Measurements from ENCODE around the gene CHRNA5. TPM values are rescaled to one million over a fixed set of nuclear protein-coding genes. Genes with fewer than 3 reads are reported as not detected.

CHRNA5 gene
- total RNA-seq, 1 donor from 2014 or later, result 13.7 TPM

DNA sequence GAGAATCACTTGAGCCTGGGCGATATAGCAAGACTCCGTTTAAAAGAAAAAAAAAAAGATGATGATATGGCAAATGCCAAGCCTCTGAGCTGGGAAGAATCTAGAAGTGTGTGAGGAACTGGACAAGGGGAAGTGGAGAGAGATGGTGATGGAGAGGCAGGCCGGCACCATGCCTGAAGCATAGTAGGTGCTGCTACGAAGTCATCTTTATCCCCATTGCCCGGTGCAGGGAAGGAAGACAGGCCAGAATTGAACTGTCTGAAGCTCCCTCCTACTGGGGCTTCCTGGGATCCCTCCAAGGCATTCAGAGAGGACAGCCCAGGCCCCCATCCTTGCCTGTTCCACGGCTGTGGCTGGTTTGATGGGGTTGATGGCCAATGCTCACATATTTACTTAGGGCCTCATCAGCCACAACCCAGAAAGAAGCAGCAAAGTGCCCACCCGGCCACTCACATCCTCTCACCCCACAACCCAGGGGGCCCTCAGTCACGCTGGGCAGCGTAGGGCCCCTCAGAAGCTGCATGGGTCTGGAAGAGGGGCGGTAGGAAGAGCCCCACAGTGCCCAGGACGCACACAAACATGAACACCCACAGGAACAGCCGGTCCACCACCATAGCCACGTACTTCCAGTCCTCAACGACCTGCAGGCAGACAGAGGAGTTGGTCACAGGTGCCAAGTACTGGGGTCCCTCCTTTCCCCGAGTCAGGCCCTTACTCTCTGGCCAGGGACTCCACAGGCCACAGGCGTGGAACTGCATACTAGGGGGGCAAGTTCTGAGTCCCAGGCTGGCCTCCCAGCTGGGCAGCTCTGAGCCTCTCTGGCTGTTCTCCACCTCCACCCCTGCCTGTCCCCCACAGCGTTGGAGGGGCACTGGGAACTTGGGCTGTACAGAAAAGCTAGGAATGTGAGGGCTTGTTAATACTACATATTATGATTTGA lies 59.6 kb downstream of the CHRNA5 start:
- DNase-seq (ENCODE audit: low read depth), result no peak
- Histone ChIP-seq H3K27me3 (ENCODE audit: control insufficient read depth, insufficient read depth, low read length) (peaks cover 45% of the 10 kb centered on the region), H3K4me3 (ENCODE audit: low read depth, low read length) (no peak overlapping the region), H3K36me3 (ENCODE audit: control insufficient read depth, insufficient read depth, low read length) (no peaks in the 10 kb centered on the region)
- TF ChIP-seq, protein P1, sequence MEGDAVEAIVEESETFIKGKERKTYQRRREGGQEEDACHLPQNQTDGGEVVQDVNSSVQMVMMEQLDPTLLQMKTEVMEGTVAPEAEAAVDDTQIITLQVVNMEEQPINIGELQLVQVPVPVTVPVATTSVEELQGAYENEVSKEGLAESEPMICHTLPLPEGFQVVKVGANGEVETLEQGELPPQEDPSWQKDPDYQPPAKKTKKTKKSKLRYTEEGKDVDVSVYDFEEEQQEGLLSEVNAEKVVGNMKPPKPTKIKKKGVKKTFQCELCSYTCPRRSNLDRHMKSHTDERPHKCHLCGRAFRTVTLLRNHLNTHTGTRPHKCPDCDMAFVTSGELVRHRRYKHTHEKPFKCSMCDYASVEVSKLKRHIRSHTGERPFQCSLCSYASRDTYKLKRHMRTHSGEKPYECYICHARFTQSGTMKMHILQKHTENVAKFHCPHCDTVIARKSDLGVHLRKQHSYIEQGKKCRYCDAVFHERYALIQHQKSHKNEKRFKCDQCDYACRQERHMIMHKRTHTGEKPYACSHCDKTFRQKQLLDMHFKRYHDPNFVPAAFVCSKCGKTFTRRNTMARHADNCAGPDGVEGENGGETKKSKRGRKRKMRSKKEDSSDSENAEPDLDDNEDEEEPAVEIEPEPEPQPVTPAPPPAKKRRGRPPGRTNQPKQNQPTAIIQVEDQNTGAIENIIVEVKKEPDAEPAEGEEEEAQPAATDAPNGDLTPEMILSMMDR (IDR thresholded peaks at IDR 0.05; ENCODE audit: insufficient read depth, low read length, poor library complexity, severe bottlenecking), result no peak

DNA sequence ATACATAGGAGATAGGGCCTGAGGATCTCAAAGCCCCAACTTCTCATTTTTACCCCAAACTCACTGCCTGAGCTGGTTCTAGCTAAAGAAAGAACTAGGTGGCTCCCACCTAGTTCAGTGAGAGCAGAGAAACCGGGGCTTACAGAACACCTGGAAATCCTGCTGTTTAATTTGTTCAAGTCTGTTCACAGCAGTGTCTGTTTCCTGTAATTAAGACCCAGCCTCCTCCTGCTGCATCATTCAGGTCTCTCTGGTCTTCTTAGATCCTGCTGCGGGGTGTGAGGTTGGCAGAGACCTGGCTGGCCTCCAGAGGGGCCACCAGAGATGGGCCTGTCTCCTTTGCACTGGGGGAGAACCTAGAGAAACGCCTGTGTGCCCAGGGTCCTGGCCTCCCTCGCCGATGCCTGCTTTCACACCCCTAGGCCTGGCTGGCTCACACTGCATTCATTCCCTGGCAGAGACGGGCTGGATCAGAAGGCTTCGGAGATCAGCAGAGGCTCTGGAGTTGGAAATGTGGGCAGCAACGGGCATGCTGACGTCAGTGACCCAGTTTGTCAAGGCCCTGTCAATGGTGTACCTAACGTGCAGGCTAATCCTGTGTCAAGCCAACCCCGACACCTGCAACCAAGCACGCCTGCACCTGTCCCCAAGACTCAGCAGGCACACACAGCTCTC lies 60.4 kb downstream of the CHRNA5 start:
- DNase-seq (ENCODE audit: low read depth), result no peak
- no peaks in the 10 kb centered on the region for H3K36me3 ChIP-seq (ENCODE audit: control insufficient read depth, insufficient read depth, low read length)
- H3K4me3 ChIP-seq (ENCODE audit: low read depth, low read length), result no peak overlapping the region
- TF ChIP-seq, protein P1 (IDR thresholded peaks at IDR 0.05; ENCODE audit: insufficient read depth, low read length, poor library complexity, severe bottlenecking), result no peak
- peaks cover 37% of the 10 kb centered on the region for H3K27me3 ChIP-seq (ENCODE audit: control insufficient read depth, insufficient read depth, low read length)

DNA sequence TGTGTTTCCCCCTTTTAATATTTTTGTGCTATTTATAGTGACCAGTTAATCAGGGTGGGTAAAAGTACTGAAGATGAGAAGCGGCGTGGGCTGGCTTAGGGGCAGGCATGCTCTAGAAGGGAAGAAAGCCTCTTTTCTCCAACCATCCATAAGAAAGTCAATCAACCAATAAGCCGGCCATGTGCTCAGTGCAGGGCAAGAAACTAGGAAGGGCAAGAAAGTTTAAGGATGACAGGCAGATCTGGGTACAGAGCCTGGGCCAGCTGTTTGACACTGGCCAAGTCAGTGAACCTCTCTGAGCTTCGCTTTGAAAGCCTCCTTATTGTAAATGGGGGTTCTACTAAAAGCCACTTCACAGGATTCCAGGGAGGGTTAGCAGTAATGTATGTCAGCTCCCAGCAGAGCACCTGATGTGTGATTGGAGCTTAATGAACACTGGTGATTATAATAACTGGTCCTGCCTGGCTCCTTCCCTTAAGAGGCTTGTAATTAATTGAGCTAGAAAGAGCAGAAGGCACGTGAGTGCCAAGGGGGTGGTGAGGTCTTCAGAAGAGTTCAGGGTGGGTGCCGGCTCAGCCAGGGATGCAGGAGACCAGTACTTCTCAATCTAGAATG lies 61.2 kb downstream of the CHRNA5 start:
- H3K4me3 ChIP-seq (ENCODE audit: low read depth, low read length), result no peak overlapping the region
- TF ChIP-seq, protein P1 (IDR thresholded peaks at IDR 0.05; ENCODE audit: insufficient read depth, low read length, poor library complexity, severe bottlenecking), result no peak
- no peak for DNase-seq (ENCODE audit: low read depth)
- peaks cover 32% of the 10 kb centered on the region for H3K27me3 ChIP-seq (ENCODE audit: control insufficient read depth, insufficient read depth, low read length)
- H3K36me3 ChIP-seq (ENCODE audit: control insufficient read depth, insufficient read depth, low read length), result no peaks in the 10 kb centered on the region

DNA sequence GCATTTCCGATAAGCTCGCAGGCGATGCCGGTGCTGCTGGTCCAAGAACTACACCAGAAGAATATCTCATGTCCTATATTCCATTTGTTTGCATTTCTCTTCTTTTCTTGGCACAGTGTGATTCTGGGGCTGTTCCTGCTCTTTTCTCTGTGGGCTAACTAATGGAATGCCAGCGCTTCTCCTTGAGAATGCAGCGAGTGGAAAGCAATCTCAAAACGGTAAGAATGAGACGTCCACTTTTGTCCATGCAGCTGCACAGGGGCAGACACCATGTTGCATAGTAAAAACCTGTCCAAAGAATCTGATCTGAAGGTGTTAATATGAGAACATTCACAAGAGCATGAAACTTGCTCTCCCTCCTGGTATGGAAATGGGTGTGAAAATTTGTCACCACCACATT lies 62.0 kb downstream of the CHRNA5 start:
- TF ChIP-seq, protein P1 (IDR thresholded peaks at IDR 0.05; ENCODE audit: insufficient read depth, low read length, poor library complexity, severe bottlenecking), result no peak
- no peaks in the 10 kb centered on the region for H3K36me3 ChIP-seq (ENCODE audit: control insufficient read depth, insufficient read depth, low read length)
- peaks cover 25% of the 10 kb centered on the region for H3K27me3 ChIP-seq (ENCODE audit: control insufficient read depth, insufficient read depth, low read length)
- DNase-seq (ENCODE audit: low read depth), result no peak
- no peak overlapping the region for H3K4me3 ChIP-seq (ENCODE audit: low read depth, low read length)

DNA sequence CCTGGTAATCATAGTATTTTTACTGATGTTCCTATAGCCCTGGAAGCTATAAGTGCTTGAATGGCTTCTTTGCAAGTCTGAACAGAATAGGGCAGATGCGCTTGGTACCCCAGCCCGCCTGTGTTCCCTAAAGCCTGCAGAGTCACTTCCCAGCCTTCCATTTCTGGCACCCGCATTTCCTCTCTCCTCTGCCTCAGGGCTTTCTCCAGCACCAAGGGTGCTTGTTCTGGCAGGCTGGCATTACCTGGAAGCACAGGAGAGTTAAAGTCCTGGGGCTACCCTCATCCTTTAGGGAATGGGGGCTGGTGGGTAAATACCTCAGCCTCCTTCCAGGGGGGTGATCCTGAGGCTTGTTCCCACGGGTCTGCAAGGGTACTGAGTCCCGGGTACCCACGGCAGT lies 62.9 kb downstream of the CHRNA5 start:
- TF ChIP-seq, protein P1 (IDR thresholded peaks at IDR 0.05; ENCODE audit: insufficient read depth, low read length, poor library complexity, severe bottlenecking), result no peak
- no peak for DNase-seq (ENCODE audit: low read depth)
- H3K27me3 ChIP-seq (ENCODE audit: control insufficient read depth, insufficient read depth, low read length), result peaks cover 25% of the 10 kb centered on the region
- H3K4me3 ChIP-seq (ENCODE audit: low read depth, low read length), result no peak overlapping the region
- no peaks in the 10 kb centered on the region for H3K36me3 ChIP-seq (ENCODE audit: control insufficient read depth, insufficient read depth, low read length)

Measured in kidney epithelial cell (primary cell).